Measurements from ENCODE around the gene CTSD. TPM values are rescaled to one million over a fixed set of nuclear protein-coding genes. Genes with fewer than 3 reads are reported as not detected.

The CTSD gene
- total RNA-seq, 1 donor from 2014 or later: 949 TPM

DNA sequence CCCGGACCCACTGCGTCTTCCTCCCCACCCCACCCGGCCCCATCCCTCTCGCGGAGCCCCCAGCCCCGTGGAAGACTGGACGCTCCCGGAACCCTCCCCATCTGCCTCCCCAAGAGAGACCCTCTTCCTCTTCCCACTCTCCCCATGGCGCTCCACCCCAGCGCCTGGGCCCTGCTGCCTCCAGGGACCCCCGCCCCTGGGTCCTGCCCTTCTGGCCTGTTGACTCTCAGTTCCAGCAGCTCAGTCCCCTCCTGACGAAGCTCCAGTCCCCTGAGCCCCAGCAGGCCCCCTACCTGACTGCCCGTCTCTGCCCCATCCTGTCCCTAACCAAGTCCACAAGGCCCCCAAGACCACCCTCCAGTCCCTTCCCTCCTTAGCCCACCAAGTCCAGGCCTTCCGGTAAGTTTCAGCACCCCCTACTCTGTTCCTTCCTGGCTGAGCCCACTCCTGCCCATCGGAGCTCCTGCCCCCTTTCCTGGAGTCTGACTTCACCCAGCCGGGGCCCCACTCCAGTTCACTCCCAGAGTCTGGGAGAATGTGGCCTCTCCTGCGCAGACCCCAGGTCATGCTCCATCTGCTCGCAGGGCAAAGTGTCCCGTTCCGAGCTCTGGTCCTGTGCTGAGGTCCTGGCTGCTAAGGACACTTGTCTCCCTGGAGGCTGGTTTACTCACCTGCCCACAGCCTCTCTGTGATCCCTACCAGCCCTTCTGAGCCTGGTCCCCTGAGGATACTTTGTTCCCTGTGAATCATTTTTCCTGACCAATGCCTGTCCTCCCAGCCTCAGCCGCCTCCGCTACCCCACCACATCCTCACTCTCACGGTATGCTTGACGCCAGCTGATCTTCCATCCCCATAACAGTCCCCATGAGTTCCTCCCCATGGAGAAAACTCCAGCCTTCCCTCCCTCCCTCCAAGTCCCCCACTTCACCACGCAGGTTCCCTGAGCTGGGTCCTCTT is 14.1 kb downstream of the CTSD start:
- TF ChIP-seq, protein P1, sequence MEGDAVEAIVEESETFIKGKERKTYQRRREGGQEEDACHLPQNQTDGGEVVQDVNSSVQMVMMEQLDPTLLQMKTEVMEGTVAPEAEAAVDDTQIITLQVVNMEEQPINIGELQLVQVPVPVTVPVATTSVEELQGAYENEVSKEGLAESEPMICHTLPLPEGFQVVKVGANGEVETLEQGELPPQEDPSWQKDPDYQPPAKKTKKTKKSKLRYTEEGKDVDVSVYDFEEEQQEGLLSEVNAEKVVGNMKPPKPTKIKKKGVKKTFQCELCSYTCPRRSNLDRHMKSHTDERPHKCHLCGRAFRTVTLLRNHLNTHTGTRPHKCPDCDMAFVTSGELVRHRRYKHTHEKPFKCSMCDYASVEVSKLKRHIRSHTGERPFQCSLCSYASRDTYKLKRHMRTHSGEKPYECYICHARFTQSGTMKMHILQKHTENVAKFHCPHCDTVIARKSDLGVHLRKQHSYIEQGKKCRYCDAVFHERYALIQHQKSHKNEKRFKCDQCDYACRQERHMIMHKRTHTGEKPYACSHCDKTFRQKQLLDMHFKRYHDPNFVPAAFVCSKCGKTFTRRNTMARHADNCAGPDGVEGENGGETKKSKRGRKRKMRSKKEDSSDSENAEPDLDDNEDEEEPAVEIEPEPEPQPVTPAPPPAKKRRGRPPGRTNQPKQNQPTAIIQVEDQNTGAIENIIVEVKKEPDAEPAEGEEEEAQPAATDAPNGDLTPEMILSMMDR (IDR thresholded peaks at IDR 0.05): no peak
- H3K4me1 Mint-ChIP-seq (ENCODE audit: low read depth): peaks cover 74% of the 10 kb centered on the region
- no peaks in the 10 kb centered on the region for H3K27me3 Mint-ChIP-seq (ENCODE audit: low read depth)
- peak; percentile 90 for DNase-seq (ENCODE audit: low spot score)
- peaks cover 28% of the 10 kb centered on the region for H3K36me3 Mint-ChIP-seq (ENCODE audit: low read depth)
- peak overlapping the region; percentile 92 for H3K4me3 Mint-ChIP-seq (ENCODE audit: unreplicated experiment)
- H3K9me3 Mint-ChIP-seq (ENCODE audit: low read depth): no peaks in the 10 kb centered on the region
- H3K27ac Mint-ChIP-seq (ENCODE audit: unreplicated experiment): peak overlapping the region; percentile 99

DNA sequence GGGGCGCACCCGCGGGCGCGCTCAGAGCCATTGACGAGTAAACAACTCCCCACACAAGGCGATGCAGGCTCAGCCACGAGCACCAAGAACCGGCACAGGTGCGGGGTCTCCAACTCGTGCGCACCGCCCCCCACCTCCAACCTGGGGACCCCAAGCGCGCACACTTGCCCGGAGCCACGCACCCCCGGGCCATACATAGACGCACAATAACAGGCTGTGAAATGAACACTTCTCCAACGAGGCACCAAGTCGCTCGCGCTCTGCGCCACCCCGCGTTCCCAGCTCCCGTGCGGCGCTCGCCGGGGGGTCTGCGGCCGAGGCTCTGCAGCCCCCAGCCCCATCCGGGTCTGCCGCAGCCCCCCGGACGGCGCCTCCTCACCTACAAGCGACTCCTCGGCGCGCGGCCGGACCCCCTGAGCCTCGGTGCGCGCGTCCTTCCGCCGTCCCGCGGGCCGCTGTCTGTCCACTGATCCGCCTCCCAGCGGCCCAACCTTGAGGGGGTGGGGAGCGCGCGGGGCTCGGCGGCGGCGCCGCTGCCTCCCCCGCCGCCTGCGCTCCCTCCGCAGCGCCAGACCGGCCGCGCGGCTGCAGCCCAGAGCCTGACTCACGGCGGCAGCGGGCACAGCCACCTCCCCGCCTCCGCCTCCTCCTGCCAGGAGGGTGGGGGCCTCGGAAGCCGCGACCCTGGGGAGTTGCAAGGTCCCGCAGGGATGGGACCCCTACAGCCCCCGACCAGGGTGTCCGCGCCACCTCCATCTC is 14.9 kb downstream of the CTSD start:
- DNase-seq (ENCODE audit: low spot score): peak; percentile 84
- Mint-ChIP-seq H3K4me3 (ENCODE audit: unreplicated experiment) (peak overlapping the region; percentile 92), H3K4me1 (ENCODE audit: low read depth) (peaks cover 73% of the 10 kb centered on the region), H3K36me3 (ENCODE audit: low read depth) (peaks cover 29% of the 10 kb centered on the region), H3K27ac (ENCODE audit: unreplicated experiment) (peak overlapping the region; percentile 99), H3K27me3 (ENCODE audit: low read depth) (no peaks in the 10 kb centered on the region), H3K9me3 (ENCODE audit: low read depth) (no peaks in the 10 kb centered on the region)
- TF ChIP-seq, protein P1 (IDR thresholded peaks at IDR 0.05): no peak

DNA sequence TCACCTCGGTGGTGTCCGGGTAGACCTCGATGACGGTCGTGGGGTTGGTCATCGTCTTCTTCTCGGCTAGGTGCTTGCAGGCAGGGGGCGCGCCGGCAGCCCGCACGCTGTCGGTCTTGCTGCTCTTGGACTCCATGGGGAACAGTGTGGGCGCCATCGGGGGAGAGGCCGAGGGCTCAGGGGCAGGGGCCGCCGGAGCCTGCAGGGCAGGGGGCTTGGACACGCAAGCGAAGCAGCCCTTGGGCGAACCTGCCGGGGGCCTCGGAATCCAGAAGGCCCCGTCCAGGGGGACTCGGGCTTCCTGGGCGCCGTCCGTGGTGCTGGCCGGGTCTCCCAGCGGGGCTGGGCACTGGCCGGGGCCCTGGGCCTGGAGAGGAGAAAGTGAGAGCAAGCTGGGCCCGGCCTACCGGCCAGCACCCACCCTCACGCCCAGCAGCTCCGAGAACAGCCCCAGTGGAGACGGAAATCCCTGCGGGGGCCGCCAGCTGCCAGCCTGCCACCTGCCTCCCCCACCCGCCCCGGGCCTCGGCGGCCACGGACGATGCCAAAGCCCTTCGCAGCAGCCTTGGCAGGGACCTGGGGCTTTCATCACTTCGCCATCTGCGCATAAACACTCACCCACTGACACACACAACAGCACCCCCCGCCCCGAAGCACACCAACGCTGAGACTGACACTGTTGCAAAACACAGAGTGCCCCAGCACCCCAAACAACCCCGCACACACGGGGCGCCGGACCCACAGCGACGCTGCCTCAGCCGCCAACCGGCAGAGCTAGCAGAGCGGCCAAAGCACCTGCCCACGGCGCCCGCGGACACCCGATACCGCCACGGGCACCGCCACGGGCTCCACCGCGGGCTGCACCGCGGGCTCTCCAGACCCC is 15.7 kb downstream of the CTSD start:
- Mint-ChIP-seq H3K4me1 (ENCODE audit: low read depth) (peaks cover 69% of the 10 kb centered on the region), H3K27ac (ENCODE audit: unreplicated experiment) (peak overlapping the region; percentile 36), H3K36me3 (ENCODE audit: low read depth) (peaks cover 27% of the 10 kb centered on the region), H3K9me3 (ENCODE audit: low read depth) (no peaks in the 10 kb centered on the region), H3K4me3 (ENCODE audit: unreplicated experiment) (peak overlapping the region; percentile 92), H3K27me3 (ENCODE audit: low read depth) (no peaks in the 10 kb centered on the region)
- TF ChIP-seq, protein P1 (IDR thresholded peaks at IDR 0.05): no peak
- peak; percentile 94 for DNase-seq (ENCODE audit: low spot score)

DNA sequence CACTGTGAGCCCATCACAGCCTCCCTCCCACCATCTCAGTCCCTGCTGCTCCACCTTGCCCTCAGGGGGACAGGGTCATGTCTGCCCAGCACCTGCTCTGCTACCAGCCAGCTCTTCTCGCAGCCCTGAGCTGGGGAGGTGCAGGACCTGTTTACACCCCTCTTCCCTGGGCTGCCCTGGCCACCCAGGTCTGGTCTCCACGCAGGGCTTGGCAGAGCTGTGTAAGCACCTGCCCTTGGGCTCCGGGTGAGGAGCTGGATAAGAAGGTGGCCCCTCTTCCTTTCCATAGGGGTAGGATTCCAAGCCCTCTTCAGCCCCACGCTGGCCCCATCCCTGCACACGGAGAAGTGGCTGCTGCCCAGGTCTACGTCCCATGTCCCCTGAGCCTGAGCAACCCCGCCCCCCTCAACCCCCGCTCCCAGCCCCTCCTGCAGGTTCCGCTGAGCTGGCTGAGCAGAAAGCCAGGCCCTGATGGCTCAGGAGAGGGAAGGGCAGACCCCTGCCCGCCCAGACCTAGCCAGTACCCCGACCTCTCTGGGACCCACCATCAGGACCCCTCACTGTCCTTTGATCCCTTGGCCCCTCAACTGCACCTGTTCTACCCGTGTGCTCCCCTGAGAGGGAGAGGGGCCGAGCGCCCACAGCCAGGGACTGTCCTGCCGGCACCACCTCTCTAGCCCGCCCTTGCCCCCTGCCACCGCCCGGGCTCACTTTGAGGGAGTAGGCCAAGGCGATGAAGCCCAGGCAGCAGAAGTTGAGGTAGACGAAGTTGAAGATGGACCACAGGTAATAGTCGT is 16.6 kb downstream of the CTSD start:
- peak; percentile 90 for DNase-seq (ENCODE audit: low spot score)
- Mint-ChIP-seq H3K27me3 (ENCODE audit: low read depth) (no peaks in the 10 kb centered on the region), H3K27ac (ENCODE audit: unreplicated experiment) (peak overlapping the region; percentile 36), H3K4me1 (ENCODE audit: low read depth) (peaks cover 60% of the 10 kb centered on the region), H3K4me3 (ENCODE audit: unreplicated experiment) (peak overlapping the region; percentile 92), H3K9me3 (ENCODE audit: low read depth) (no peaks in the 10 kb centered on the region), H3K36me3 (ENCODE audit: low read depth) (peaks cover 27% of the 10 kb centered on the region)
- TF ChIP-seq, protein P1 (IDR thresholded peaks at IDR 0.05): no peak
